ENCODE measurements around the gene COX19.

DNA sequence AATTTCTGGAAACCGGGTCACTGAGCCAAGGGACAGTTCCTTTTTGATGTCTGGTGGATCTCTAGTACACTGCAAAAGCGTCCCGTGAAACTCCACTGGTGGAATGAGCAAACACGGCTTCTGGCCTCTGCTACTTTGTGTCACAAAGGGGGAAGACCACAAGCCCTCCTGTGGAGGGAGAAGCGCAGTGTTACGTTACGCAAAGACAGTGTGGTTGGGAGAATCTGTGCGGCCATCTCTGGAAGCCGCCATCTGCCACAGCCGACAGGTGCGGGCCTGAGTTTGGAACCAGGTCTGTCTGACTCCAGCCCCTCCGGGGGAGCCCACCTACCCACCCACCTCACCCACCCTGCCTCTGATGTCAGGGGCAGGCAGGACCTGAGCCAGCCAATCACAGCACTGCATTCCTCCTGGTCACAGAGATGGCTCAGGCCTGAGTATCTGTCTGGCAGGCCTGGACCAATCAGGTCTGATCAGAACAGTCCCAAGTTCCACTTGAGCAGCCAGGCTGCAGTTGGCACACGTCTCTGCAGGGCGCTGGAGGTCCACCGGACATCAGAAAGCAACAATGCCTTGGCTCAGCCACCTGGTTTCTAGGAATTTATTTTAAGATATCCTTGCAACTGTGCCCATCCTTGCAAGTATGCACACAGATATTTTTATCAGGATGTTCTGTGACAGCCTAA lies 4.7 kb upstream of the COX19 start:
- TF ChIP-seq, protein P1, sequence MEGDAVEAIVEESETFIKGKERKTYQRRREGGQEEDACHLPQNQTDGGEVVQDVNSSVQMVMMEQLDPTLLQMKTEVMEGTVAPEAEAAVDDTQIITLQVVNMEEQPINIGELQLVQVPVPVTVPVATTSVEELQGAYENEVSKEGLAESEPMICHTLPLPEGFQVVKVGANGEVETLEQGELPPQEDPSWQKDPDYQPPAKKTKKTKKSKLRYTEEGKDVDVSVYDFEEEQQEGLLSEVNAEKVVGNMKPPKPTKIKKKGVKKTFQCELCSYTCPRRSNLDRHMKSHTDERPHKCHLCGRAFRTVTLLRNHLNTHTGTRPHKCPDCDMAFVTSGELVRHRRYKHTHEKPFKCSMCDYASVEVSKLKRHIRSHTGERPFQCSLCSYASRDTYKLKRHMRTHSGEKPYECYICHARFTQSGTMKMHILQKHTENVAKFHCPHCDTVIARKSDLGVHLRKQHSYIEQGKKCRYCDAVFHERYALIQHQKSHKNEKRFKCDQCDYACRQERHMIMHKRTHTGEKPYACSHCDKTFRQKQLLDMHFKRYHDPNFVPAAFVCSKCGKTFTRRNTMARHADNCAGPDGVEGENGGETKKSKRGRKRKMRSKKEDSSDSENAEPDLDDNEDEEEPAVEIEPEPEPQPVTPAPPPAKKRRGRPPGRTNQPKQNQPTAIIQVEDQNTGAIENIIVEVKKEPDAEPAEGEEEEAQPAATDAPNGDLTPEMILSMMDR (IDR thresholded peaks at IDR 0.05 in 8 of 11, conservative IDR thresholded peaks at IDR 0.05 in 3 of 11): no peak
- TF ChIP-seq POLR2A (IDR thresholded peaks at IDR 0.05) (no peak), POLR2AphosphoS5 (IDR thresholded peaks at IDR 0.05) (no peak)

All from spleen (tissue), 7 donors.